ENCODE measurements around the gene CDC42BPA.
"Not testable (repeated sequence)": the region's sequence is repeated elsewhere in the genome, so short reads cannot be mapped to it uniquely, and the experiment has no call there.

Gene CDC42BPA

DNA sequence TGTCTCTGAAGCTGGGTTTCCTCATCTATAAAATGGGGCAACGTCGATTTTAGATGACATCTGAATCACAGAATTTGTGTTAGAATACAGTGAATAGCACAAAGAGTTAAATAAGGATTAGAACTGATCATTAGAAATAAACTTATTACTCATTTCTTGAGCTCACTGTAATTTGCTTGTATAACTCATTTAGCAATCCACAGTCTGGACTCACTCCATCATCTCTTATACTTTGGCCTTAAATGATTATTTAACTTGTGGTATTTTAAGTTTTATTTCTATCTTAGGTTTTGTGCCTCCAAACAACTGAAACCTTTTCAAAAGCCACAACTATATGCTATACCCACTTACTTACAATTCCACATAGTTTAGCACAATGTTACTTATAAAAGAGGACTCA lies 128.0 kb downstream of the CDC42BPA start:
- no peak for DNase-seq

DNA sequence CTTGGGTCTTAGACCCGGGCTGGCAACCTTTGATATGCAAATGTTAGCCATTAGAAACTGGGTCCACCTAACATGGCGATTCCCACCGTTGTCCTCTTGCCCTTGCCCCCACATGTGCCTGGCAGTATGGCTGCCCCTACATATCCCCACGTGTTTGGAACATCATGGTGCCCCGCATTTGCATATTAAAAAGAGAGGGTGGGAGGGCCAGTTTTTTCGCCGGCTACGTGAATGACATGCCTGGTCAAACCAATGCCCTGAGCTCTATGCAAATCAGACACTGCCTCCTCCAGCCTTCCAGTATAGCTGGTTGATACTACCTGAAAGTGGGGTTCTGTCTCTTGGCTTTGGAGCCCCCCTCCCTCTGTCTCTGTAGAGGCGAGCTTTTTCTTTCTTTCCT lies 133.0 kb downstream of the CDC42BPA start:
- DNase-seq: no peak

- DNase-seq: no peak
These were observed 136.3 kb downstream of the CDC42BPA start for GRCh38 chr1:227182012-227182411.

DNA sequence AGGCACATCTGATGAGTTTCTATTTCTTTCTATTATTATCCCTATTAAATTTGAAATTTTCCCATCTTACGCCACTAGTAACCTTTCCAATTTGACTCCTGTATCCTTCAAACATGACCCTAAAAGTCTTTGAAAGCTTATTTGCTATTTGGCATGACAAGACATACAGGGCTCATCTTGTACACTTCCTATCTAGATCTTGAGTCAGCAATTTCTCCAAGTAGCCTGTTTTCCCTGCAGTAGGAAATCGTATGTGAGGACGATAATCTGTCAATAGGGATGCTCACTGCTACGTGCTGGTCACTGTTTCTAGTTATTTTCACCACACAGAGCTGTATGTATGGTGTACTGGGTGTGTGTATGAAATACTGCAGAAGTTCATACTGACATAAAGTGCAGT lies 142.7 kb downstream of the CDC42BPA start:
- no peak for DNase-seq

DNA sequence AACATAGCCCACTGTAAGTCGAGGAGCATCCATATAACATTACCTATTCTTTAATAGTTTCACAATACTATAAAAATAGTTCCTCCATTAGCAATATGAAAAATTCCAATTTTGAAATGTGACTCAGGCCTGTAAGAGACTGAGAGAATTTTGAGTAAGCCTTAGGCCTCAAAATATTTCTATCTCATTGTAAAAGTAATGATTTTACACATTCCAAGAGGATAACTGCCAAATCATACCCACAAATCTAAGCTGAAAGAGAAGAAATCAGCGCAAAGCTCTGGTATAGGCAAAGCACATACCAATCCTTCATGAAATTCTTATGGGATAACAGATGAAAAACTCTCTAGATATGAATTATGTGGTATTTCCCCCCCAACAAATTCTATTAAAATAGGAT lies 144.1 kb downstream of the CDC42BPA start:
- DNase-seq: no peak

GRCh38 chr1:227170361-227171166 lies 147.7 kb downstream of the CDC42BPA start:
- DNase-seq: no peak

- DNase-seq: no peak
These were observed 148.9 kb downstream of the CDC42BPA start for GRCh38 chr1:227169343-227169742.

GRCh38 chr1:227167276-227168101 lies 150.8 kb downstream of the CDC42BPA start:
- DNase-seq: no peak

DNA sequence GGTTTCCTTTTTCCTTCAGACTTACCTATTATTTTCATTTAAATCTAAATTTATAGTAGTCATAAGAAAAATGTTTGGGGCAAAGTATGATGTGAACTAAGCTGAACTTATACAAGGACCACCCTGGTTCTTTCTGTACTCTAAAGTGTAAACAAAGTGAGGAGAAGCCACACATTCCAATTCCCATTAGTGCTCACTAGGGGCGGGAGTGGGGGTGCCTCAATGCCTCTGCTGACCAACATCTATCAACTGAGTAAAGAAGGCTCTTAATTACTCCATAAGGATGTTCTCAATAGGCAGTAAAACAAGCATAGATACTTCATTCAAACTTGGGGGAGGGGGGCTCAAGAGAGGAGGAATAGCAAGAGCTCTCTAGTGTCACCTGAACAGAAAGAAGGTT lies 151.7 kb downstream of the CDC42BPA start:
- DNase-seq: no peak

GRCh38 chr1:227161470-227161869 lies 156.8 kb downstream of the CDC42BPA start:
- DNase-seq: no peak

GRCh38 chr1:227156520-227156919 lies 161.8 kb downstream of the CDC42BPA start:
- DNase-seq: no peak

DNA sequence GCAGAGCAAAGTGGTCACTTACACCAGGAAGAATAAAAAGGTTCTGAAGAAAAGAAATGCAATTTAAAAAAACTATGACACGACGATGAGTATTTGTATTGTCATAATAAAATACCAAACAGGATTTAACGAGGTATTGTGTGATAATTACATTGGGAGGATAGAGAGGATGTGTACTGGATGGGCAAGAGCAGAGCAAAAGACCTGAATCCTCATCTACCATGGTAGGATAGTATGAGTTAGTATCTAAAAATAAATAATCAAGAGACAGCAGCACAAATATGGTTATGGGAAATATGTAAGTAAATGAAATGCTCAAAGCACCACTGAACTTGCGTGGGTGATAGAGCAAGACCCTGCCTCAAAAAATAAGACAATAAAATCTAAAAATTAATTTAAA lies 162.6 kb downstream of the CDC42BPA start:
- DNase-seq: no peak

DNA sequence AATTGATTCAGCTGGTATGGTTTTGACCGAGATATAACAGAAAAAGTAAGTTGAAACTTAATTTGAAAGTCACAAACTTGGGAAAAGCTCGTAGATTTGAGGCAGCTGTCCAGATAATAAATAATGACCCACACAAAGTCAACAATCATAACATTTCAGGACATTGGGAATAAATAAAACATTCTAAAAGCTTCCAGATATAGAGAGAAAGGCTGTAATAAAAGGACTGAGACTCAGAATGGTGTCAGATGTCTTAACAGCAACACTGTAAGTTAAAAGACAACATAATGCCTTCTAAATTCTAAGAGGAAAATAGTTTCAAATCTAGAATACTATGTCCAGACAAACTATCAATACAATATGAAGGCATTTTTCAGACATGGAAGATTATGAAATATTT lies 163.3 kb downstream of the CDC42BPA start:
- no peak for DNase-seq

DNA sequence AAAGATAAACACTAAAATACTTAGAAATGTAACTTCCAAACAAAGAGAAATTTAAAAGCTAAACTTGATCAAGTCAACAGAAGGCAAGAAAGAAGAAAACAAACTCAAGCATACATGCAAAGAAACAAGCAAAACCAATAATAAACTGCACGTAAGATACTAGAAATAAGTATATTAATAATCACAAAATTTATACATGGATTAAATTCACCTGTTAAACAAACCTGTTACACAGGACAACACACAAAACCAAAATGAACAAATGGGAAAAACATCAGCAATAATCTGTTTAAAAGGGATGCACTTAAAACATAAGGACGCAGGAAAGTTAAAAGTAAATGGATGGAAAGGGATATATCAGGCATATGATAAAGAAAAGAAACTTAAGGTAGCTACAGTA lies 165.8 kb downstream of the CDC42BPA start:
- DNase-seq: no peak

DNA sequence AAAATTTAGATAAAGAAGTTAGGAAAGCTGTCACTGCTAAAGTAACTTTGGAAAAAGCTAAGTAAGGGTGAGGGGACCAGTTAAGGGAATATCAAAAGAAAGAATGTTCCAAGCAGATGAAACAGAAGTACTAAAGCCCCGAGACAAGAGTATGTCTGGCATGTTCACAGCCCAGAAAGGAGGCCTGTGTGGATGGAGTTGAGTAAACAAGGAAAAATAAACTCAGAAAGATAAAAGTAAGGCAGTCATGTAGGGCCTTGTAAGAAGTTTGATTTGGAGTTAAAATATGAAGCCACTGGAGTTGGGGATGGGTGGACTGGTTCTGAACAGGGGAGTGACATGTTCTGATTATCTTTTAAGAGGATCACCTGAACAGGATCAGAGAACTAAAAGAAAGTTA lies 177.9 kb downstream of the CDC42BPA start:
- no peak for DNase-seq

GRCh38 chr1:227136210-227136820 lies 182.0 kb downstream of the CDC42BPA start:
- DNase-seq: no peak

GRCh38 chr1:227134686-227135314 lies 183.5 kb downstream of the CDC42BPA start:
- DNase-seq: no peak

- not testable (repeated sequence) for DNase-seq
These were observed 185.6 kb downstream of the CDC42BPA start for GRCh38 chr1:227132695-227133094.

DNA sequence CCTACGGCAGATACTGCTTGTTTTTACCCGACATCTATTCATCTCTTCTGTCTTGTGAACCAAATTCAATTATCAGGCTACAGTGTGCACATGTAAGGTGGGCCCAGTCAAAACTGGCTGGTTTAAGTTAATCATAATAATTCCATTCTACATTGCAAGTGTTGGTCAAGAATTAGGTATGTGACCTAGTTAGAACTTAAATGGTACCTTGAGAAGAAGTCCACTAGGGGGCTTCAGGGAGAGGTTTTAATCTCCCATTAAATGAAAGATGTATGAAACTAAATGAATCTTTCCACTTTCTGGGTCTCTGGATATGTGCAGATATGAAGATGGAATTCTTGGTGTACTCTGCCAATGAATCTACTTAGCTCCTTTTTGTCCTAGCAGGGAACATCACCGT lies 187.1 kb downstream of the CDC42BPA start:
- no peak for DNase-seq

- DNase-seq: no peak
These were observed 190.4 kb downstream of the CDC42BPA start for GRCh38 chr1:227127891-227128290.

GRCh38 chr1:227125929-227126545 lies 192.3 kb downstream of the CDC42BPA start:
- DNase-seq: no peak

DNA sequence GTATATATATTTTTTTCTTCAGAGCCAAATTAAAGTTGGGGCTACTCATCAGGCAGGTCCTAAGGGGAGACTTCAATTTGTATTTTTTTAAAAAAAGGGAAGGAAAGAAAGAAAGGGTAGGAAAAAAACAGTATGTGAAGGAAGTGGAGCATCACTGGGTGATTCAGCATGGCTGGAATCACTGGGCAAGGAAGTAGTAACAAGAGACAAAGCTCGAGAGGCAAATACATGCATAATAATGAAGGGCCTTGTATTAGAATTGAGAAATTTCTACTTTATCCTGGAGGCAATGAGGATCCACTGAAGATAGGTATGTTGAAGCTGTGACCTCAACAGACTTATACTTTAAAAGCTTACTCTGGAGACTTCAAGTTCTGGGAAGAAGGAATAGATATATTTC lies 193.8 kb downstream of the CDC42BPA start:
- no peak for DNase-seq

DNA sequence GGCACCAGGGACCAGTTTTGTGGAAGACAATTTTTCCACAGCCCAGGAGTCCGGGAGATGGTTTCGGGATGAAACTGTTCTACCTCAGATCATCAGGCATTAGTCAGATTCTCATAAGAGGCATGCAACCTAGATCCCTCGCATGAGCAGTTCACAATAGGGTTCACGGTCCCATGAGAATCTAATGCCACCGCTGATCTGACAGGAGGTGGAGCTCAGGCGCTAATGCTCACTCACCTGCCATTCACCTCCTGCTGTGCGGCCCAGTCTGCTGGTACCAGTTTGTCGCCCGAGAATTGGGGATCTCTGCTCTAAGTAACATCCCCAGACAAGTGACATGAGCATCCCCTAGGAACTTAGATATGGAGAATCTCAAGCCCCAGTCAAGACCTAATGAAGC lies 197.5 kb downstream of the CDC42BPA start:
- DNase-seq: no peak
